Femur (tissue), 1 donor: Measurements from ENCODE around the gene CEP70.
"Not testable (repeated sequence)": the region's sequence is repeated elsewhere in the genome, so short reads cannot be mapped to it uniquely, and the experiment has no call there.

Experiments
- DNase-seq: peaks from one replicate; pipeline ENCODE4 v3.0.0-alpha.2; 2017

Gene CEP70

DNA sequence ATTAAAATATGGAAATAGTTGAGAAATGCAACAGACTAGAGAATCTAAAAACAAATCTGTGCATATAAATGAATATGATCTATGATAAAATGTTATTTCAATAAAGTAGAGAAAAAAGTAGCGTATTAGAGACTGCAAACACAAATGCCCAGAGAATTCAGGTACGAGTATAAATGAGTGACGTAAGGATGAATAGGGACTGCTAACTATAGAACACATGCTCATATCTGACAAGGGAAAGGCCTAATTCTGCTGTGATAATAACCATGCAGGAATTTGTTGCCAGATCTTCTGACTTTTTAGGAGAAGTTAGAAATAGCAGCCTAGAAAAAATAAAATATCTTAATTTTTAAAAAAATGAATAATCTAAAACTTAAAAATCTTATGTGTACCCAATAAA lies 86.5 kb downstream of the CEP70 start:
- no peak for DNase-seq

DNA sequence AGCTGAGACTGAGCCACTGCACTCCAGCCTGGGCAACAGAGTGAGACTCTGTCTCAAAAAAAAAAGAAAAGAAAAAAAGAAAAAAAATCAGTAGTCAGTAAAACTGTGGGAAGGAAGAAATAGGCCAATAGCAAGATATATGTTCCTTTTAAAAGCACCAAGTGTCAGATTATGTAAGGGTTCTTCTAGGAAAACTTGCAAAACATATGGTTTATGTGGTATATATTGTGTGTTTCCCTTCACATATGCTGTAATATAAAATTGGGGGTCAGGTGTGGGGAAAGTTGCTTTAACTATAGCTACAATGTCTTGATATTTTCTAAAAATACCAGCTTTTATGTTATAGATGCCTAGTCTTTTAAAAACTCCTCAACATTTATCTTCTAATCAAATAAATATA lies 95.1 kb downstream of the CEP70 start:
- no peak for DNase-seq

DNA sequence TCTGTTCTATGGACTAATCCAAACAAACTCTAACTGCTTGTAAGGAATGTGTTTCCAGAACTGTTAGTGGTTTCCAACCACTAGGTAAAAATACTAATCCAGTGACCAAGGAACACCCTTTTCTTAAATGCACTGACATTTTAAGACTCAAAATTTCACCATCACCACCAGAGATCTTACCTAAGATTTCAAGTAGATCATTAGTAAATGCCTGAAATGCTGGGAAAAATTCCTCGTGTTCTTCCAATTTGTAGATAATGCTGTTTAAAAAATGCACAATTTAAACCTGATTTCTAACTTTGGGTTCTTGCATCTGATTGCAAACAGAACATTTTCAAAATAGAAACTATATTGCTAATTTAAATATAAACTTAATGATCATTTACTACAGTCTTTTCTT lies 96.2 kb downstream of the CEP70 start:
- DNase-seq: no peak

DNA sequence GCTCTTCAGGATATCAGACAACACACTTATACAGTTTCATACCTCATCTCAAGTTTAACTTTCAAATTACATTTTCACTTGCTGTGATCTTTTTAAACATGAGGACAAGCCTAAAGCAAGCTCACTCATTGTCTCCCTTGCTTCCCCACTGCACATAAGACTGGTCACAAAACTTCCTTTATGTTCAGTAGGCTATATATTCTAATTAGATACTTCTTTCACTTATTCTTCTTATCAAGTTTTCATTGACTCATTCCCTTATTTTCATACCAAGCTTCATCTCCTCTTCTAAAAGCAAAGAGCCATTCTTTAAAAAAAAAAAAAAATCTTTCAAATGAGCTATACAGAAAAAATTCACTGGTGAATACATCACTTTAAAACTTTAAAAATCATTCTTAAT lies 97.0 kb downstream of the CEP70 start:
- DNase-seq: no peak

DNA sequence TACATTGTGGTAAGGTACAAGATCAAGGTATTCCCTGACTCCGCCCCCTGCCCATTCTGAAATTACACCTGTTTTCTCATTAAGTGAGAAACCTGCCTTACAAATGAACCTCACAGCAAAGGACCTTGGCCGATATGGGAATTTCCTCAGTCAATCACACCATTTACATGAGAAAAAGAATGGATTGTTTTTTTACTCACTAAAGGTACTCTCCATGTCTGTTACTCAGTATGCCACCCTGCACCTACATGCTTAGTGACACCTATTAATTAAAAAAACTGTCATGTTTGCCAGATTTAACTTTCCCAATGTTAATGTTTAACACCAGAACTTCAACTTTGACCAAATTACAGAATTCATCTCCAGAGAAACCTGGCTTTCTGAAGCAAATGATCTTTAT lies 97.6 kb downstream of the CEP70 start:
- no peak for DNase-seq

DNA sequence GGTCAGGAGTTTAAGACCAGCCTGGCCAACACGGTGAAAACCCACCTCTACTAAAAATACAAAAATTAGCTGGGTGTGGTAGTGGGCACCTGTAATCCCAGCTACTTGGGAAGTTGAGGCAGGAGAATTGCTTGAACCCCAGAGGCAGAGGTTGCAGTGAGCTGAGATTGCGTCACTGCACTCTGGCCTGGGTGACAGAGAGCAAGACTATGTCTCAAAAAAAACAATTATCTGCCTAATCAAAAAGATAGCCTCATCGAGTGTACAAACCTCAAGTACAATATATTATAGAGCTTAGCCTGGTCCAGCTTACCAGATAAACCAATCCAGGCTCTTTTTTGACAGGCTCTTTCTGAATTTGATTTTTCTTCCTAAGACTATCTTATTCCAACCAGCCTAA lies 98.4 kb downstream of the CEP70 start:
- not testable (repeated sequence) for DNase-seq

DNA sequence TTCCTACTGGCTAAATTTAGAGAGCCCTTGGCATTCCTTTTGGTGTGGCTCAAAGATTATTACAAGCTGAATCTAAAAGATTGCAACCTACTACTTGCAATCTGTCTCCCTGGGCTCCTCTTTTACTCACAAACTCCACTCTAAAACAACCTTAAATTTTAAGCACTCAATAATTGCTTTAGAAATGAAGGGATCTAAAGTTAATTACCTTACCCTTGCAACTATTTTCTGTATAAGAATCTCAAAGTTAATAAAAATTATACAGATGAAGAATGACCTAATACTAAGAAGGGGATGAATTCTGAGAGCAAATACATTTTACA lies 99.5 kb downstream of the CEP70 start:
- no peak for DNase-seq

DNA sequence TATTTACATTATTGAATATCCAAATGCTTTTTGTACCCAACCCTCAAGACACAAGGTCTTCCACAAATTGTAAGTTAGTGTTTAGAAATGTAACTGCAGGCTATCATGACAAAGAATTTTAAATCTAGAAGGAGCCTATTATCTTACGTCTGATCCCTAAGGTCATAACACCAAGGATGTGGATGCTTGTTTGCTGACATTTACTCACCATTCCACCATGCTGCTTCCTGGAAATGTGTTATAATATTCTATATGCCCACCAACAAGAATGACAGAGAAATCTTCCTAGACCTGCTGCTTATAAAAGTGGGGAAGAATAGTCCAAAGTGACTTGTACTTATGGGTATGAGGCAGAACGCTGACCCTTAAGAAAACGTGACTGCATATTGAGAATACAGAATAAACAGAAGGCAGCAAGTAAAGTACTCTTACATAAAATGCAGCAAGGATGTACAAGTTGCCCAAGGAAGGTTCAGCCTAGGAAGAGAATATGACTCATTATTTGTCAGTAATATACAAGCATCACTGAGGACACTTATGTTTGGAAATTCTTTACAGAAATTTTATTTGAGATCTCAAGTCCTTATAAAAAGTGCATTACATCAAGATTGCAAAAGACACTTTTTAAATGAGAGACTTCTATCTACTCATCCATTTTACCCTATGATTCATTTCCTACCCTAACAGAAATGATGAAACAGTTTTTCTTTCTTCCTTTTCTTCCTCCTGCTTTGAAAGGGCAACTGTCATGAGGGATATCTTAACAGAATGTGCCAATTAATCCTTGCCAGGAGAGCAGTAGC lies 100.1 kb downstream of the CEP70 start:
- no peak for DNase-seq

DNA sequence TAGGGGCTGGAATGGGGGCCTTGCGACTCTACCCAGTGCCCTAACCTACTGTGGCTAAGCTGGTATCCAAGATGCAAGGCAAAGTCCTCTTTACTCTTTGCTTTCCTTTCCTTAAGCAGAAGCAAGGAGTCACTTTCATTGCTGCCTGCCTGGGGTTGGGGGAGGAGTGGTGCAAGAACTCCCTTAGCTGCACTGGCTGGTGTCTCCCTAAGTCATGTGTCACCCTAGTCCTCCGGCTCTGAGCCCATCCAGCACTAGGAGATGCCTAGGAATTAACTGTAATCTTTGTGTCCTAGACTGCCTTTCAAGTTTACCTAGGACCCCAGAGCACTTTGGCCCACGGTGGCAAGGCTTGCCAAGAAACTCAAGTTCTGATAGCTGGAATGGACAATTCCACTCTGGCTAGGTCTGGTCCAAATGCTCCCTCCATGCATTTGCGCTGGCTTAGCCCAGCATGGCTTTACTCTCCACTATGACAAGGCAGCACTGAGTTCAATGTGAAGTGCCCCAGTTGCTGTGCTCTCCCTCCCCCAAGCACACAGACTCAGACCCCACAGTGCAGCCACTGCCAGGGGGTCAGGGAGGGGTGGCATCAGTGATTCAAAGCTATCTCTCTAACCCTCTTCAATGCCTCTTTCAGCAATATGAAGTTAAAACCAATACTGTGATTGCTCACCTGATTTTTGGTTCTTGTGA lies 100.9 kb downstream of the CEP70 start:
- DNase-seq: no peak

DNA sequence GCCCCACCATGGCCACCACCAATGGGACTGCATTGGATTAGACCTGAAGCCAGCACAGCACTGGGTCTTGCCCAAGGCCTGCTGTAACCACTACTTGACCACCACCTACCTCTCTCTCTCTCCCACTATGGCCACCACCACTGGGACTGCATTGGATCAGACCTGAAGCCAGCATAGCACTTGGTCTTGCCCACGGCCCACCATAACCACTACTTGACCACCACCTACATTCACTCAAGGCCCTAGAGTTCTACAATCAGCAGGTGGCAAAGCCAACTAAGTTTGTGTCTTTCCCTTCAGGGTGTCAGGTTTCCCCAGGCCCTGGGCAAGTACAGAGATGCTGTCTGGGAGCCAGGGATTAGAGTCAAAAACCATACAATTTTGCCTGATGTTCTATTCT lies 102.1 kb downstream of the CEP70 start:
- no peak for DNase-seq

DNA sequence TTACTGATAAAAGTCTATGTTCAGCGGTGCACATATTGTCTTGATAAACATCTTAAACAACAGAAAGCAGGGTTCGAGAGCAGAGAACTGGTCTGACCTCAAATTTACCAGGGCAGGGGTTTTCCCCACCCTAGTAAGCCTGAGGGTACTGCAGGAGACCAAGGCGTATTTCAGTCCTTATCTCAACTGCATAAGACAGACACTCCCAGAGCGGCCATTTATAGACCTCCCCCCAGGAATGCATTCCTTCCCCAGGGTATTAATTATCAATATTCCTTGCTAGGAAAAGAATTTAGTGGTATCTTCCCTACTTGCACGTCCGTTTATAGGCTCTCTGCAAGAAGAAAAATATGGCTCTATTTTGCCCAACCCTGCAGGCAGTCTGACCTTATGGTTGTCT lies 107.5 kb downstream of the CEP70 start:
- DNase-seq: not testable (repeated sequence)

DNA sequence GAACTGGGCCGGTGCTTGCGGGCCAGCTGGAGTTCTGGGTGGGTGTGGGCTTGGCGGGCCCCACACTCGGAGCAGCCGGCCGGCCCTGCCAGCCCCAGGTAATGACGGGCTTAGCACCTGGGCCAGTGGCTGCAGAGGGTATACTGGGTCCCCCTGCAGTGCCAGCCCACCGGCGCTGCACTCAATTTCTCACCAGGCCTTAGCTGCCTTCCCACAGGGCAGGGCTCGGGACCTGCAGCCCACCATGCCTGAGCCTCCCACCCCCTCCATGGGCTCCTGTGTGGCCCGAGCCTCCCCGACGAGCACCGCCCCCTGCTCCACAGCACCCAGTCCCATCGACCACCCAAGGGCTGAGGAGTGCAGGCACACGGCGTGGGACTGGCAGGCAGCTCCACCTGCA lies 109.4 kb downstream of the CEP70 start:
- DNase-seq: not testable (repeated sequence)

DNA sequence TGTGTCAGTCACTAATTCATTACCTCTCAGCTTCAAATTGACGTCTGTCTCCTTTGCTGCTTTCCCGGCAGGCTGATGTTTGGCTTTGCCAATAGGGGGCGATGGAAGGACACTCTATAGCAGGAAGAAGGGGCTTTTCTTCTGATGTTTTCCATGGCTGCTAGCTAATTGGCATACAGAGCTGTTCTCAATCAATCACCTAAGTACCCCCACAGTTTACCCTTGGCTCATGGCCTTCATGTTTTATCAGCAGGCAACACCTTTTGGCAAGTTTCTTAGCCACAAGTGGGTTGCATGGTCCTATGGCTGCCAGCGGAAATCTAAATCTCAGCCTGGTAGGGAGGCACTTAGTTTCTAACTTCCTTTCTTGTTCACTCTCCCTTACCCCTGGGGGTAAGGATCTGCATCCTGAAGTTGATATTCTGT lies 114.6 kb downstream of the CEP70 start:
- DNase-seq: no peak

DNA sequence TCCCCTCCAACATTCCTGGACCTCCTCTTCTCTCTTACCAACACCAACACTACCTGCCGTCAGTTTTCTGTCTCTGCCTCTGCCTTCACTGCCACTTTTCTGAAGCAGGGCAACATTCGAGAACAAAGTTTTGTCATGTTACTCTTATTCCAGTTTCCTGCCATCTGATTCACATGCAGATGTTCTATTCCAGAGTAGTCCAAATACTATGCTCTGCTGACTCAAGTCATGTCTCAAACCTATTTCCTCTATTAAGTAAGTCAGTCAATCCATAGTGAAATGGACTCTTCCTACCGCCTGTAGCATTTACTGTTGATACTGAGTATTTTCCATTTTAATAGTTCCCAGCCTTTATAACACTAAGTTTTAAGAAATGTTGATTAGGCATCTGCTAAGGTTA lies 116.3 kb downstream of the CEP70 start:
- no peak for DNase-seq

DNA sequence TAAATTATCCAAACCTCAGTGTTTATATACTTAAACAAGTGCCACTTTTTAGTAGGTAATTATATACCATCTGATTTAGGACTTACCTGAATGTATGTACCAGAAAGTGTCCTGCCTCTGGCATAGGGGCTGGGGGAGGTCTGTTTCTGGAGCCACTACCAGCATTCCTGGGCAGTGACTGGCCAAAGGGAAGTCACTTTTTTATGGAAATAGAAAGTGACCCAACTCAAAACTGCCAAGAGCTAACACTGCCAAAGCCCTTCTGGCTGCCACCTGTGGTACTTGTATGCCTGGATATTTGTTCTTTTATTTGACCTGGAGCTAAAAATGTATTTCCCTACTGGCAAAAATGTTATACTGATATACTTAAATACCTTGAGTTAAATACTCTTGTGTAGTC lies 116.9 kb downstream of the CEP70 start:
- no peak for DNase-seq

DNA sequence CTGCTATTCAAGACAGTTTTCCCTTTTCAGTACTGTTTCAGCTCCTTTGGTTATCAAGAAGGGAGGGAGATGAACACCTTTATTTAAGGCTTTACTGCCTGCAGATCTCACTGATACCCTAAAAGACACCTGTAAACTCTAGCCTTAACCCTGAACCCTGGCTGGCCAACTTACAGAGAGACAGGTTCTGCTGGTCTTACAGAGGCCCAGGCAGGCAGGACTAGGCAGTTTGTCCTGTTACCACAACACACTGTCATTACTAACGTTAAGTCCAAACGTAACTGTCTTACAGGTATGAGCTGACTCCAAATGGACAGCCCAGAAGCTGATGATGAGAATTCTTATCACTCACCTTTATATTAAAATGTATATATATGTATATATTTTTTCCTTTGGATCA lies 117.5 kb downstream of the CEP70 start:
- no peak for DNase-seq

DNA sequence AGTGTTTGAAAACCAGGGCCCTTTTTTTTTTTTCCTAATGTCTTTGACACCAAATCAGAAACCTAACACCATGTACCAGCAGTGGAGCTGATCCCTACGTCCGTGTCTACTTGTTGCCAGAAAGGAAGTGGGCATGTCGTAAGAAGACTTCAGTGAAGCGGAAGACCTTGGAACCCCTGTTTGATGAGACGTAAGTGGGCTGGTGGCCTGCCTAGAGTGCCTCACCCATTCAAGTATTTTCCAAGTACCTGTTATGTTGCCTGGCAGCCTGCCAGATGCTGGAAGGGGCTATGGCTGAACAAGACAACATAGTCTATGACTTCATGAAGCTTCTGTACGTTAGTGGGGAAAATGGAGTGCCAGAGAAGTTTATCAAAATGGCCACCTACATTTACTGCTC lies 119.9 kb downstream of the CEP70 start:
- DNase-seq: no peak

DNA sequence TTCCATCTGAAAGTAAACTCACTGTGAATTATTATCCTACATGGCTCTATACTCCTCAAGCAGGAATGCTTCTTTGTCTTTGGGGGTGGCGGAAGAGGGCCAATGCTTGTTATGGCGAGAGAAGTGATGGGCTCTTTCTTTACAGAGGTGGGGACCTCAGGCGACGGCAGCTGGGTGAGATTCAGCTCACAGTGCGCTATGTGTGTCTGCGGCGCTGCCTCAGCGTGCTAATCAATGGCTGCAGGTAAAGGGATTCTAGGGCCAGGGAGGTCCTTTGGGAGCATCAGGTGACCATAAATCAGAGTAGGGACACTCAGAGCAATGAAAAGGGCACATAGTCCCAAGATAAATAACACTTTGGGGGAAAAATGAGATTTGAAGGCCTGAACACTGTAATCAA lies 120.7 kb downstream of the CEP70 start:
- DNase-seq: no peak

DNA sequence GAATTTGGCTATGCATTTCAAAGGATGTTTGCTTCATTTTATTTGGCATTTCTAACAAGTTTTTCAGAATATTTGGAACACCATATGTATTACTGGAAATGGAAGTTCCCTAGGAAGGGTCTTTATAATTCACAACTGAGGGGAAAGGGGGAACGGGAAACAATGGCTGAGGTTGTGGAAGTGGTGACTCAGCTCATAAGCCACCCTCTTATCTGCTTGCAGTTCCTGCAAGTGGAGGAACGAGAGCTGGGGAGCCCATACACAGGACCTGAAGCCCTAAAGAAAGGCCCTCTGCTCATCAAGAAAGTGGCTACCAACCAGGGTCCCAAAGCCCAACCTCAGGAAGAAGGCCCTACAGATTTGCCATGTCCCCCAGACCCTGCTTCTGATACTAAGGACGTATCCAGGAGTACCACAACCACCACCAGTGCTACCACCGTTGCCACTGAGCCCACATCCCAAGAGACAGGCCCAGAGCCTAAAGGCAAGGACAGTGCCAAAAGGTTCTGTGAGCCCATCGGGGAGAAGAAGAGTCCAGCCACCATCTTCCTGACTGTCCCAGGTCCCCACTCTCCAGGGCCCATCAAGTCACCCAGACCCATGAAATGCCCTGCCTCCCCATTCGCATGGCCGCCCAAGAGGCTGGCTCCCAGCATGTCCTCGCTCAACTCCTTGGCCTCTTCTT lies 121.8 kb downstream of the CEP70 start:
- no peak for DNase-seq

DNA sequence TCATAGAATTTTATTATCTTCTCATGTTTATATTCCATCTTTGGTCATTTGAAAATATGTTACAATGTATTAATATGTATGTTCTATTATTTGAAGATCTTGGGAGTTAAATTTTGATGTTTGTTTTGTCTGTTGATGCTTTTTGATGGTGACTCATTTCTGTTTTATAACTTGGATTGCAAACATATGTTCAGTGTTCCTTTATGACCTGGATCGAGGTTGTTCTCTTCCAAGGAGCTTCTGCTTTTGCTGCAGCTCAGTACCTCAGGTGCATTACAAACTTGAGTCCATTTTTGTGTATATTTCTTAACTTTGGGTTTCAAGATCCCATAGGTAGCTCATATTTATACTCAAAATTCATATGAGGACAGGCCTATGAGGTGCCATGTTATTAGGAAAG lies 122.6 kb downstream of the CEP70 start:
- no peak for DNase-seq

DNA sequence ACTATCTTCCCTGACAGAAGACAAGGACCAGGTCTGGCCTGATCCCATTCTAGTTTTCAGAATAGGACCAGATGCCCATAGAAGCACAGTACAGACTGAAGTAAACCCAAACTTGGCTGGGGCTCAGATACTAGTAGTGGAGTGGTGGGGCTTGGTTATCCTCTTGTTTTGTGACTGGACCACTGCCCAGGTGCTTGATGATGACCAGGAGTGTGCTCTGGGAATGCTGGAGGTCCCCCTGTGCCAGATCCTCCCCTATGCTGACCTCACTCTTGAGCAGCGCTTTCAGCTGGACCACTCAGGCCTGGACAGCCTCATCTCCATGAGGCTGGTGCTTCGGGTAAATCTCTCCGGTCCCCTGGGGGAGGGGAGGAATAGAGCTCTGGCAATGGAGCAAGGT lies 123.4 kb downstream of the CEP70 start:
- no peak for DNase-seq

DNA sequence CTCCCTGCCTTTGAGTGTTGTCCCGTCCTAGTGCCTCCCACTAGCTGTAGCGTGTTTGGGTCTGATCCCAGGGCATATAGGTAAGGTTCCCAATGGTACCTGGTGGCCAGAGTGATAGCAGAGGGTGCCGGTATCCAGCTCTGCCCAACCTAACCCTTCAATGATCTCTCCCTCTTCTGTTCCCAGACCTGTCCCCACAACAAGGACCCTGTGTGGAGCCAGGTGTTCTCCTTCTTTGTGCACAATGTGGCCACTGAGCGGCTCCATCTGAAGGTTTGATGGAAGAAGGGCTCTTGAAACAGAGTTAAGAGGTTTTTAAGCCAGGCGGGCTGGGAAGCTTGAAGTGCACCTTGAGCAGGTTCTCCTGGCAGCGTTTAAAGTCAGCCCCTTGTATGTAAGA lies 124.2 kb downstream of the CEP70 start:
- DNase-seq: no peak

DNA sequence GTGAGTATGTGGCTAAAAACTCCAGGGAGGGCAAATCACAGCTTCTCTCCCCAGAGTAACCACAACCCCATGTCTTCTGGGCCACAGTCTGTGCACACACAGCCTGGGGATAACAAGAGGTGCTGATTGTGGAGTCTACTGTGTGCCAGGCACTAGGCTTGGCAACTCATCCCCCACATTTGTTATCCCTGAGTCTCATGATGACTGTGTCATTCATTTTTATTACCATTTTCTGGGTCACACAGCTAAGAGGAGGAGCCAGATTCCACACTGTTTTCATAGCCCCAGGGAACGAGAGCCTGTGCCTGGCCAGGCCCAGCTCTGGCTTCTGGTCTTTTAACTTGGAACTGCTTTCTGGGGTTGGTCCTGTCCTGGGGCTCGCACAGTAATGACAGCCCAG lies 125.2 kb downstream of the CEP70 start:
- DNase-seq: no peak

DNA sequence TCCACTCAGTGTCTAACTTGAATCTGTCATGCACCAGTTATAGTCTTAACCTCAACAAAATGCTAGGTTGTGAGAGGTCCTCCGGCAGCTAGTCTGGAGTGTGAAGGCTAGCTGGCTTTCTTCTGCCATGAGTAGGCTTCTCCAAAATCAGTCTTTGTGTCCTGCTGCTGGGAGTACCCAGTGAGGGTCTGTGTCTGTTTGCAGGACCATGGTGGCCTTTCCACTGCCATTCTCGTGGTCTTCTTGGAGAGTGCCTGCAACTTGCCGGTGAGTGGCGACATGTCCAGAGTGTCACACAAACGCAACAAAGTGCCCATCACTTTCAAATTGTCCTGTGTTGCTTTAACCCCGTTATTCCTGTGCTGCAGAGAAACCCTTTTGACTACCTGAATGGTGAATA lies 125.6 kb downstream of the CEP70 start:
- no peak for DNase-seq
